NCI-H345 treated with DMSO at 0.1 percent for 48 hours (cell line): ENCODE results near the gene GATA6.
"Not testable (repeated sequence)": the region's sequence is repeated elsewhere in the genome, so short reads cannot be mapped to it uniquely, and the experiment has no call there.

Experiments
- DNase-seq: peaks from one replicate; lab custom pipeline; 2025; ENCODE audit not compliant: unreplicated experiment; lab: John Stamatoyannopoulos, UW

The GATA6 gene

DNA sequence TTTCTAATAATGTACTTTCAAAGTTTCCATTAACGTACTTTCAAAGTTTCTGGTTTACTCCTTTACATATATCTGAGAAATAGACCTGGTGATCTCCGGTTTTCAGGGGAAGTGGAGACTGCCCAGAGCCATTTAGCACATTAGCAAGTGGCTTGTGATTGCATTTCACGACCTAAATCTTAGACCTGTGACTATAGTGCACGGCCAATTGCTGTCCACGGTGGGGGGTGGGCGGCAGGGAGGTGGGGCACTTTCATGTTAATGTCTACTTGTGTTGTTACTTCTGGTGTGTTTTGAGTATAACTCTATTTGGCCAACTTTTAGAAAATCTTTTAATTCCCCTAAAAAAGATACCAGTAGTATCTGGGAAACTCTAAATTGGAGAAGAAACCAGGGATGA, 11.3 kb downstream of the GATA6 start:
- DNase-seq: no peak

DNA sequence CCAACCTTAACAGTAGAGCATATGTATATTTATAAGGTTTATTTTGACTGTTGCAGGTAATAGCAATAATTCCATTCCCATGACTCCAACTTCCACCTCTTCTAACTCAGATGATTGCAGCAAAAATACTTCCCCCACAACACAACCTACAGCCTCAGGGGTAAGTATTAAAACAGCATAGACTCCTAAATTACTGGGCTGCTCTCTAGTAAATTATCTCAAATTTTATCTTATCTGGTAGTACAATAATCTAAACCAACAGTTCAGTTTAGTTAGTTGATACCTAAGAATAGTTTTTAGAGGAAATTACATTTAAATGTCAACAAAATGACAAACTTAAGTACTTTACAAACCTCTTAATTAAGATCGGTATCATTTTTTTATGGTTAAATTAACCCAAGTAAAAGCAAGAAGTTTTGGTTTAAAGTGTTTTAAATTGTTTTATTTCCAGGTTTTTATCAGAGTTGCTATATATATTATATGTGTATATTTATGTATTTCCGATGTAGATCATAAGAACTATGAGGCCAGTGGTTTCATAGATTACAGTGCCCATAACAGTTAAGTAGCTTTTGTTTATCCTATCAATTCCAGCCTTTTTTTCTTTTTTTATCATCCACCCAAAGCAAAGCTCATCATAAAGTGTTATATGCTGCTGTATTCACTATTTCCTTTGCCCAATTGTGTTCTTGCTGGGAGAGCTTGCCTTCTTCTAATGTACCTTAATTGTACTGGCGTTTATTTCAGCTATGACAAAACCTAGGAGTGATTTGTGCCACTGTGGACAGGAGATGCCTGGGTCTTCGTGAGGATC, 13.7 kb downstream of the GATA6 start:
- no peak for DNase-seq

DNA sequence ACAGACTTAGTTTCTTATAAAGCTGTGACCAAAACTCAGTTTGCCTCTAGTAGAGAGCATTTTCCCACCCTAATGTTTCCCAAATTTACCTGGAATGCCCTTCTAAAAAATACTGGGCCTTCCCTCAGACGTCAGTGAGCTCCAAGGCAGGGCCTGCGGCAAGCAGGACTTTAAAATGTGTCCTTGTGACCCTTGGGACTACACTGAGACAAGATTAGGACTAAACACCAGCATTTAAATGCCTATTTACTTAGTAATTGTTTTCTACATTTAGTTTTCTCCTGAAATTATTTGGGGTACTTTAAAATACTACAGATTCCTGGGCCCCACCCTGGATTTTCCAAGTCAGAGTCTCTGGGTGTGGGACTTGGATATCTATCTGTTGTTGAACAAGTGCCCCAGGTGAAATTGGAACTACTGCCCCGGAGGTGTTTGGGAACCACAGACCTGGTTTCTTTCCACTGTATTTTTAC, 14.3 kb downstream of the GATA6 start:
- no peak for DNase-seq

DNA sequence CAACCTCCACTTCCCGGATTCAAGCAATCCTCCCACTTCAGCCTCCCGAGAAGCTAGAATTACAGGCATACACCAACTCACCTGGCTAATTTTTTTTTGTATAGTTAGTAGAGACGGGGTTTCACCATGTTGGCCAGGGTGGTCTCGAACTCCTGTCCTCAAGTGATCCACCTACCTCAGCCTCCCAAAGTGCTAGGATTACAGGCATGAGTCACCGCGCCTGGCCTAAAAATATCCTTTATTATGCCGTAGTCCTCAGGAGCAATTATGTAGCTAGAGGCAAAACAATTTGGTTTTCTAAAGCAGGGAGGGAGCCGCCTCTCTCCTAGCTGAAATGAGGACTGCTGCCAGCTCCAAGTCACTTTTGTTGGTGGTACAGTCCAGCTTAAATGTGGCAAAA, 15.2 kb downstream of the GATA6 start:
- DNase-seq: not testable (repeated sequence)

DNA sequence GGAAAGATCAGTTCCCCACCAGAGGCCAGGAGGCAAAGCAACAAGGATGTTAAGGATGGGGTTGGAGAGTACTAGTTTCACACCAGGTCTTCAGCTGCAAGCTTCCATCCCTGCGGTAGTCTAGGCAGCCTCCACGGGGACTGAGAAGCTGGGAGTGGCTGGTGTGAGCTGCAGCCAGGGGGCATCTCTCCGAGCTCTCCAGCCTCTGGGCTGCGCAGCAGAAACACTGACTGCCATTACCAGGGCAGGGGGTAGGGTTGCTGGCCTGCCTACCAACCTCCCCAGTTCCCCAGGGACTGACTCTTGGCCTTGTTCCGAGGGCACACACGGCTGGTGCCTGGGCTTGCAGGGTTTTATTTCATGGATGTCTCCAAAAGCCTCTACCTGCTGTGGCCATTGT, 15.9 kb downstream of the GATA6 start:
- no peak for DNase-seq

DNA sequence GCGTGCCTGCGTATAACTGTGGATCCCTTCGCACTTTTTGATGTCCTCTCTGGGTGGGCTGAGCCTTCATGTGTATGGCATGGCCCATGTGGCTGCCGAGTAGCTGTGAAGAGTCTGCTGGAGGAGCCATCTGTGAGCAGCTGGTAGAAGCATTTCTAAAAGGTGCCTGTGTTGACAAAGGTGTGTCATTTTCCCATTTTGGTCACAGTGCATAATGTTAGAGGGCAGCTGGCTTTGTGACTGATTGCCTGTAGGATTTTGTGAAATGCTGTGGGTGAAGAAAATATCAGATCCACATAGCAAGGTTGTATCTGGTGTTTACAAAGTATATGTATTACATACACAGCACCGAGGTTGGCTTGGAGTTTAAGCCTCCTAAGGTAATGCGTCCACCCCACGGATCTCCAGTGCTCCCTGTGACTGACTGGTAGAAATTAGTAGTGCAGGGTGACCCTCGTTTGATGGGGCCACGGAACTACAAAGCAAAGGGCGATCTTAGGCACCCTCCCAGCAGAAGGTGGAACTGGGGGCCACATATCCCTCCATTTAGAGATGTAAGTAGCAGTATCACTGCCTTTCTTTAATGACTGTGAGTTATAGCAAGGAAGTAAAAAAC, 16.5 kb downstream of the GATA6 start:
- no peak for DNase-seq

DNA sequence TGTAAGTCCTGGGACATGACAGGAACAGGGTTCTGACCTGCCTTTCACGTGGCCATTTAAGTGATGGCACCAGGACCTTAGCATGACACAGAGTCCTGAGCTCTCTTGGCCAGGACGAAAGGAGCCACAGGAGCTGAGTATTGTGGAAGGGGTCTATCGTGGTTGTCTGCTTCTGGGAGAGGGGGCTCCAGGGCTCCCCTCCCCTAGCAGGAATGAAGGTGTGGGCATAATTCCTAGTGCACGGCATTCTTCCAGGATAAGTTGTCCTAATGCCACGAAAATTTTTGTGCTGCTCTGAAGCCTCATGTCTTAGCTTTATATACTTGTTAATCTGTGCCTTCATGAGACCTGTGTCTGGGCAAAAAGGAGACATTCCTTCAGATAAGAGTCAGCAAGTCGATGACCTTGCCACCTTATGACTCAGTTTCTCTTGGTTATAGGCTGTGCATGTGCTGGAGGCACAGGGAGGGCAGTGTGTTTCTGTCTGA, 17.1 kb downstream of the GATA6 start:
- DNase-seq: no peak

DNA sequence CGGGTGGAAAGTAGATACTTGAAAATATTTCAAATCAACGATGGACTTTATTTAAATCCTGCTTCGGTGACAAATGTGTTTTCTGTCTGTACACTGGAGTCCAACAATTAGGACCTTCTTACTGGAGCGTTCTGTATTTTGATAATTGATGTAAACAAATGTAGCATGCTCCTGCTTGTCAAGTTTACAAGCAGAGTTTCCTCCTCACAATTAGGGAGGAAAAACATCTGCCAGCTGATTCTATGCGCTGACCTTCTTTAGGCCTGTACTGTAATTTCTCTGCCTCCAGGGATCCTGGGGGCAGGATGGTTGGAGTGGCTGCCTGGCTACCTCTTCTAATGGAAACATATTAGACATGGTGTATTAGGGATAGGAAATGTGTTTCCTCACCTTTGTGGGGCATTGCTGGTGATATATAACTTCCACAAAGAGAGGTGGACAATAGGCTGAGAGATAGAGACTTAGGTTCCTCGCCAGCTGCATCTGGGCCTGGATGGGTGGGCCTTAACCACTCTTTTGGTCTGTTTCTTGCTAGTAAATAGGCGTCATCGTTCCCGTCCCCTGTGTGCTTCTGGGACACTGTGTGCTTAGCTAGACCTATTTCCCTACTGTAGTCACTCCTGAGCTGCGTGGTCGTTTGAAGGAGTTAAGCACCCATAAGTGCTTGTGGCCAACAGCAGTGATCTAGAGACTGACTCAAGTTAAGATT, 19.3 kb downstream of the GATA6 start:
- no peak for DNase-seq

DNA sequence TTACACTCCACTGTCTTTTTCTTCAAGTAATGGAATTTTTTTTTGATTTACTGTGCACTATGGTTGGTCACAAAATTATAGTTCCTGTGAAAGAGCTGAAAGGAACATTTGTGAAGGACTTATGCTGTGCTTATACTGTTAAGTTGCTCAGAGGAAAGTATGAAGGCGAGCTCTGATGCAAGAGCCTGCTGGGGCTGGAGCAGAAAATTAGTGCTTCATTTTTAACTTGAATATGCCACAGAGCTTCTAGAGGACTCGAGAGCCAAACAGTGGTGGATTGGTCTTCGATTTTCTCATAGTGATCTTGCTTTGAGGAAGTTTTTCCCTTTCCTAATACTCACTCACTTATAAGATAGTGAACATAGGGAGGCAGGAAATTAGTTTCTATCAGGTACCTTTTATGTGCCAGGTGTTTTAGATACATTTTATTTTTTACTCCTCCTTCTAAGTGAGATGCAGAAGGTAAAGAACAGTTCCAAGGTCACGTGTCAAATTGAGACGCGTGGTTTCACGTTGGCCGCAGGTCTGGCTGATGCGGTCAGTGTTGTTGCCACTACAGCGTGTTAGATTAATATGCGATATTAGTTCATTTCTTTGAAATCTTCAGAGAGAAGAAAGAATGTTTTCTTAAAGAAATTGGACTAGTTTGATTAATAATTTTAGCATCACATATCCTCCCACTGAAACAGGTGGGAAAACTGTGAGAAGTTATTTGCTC, 20.2 kb downstream of the GATA6 start:
- DNase-seq: no peak

DNA sequence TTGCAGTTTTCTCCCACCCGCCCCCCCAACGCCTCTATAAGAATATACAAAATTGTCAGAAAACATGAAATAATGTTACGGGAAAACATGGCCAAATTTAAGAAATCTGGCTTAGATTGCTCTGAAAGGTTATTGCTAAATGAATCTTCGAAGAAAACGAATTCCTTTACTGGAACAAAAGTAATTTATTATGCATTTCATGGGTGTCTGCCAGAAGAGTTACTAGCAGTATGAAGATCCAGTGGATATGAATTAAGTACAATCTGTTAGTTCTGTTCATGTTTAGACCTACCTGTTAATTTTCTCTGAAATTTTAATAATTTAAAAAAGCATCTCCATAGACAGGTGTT, 21.9 kb downstream of the GATA6 start:
- DNase-seq: no peak

DNA sequence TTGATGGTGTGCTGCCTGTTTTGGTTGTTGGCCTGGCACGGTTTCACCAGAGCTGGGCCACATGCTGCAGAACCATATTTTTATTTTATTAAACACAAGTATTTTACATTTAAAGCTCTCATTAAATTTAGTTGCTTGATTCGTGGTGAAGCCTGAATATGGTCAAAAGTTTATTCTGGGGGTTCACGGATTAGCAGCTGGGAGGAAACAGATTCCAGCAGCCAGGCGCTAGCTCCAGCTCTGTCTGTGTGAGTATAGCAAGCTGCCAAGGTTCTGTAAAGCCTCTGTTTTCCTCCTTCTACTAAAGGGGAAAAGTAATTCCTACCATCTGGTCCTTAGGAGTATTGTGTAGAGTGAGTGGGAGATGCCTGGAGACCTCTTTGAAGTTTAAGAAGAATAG, 22.5 kb downstream of the GATA6 start:
- DNase-seq: no peak

DNA sequence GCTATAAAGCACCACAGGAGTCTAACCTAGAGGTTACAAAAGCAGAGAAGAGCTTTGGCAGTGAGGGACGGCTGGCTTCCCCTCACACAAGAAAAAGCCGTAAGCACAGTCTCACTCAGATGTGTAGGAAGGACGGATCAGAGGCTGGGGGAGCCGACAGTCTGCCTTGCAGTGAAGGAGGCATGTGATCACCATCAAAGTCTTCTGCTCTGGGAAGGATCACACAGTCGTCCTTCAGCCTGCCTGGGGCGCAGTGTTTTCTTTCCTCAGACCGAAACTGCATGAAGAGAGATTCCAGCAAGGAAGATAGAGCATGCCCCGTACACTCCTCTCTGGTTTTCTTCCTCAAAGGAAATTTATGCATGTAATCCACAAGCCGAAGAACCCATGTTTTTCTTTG, 24.1 kb downstream of the GATA6 start:
- DNase-seq: no peak

DNA sequence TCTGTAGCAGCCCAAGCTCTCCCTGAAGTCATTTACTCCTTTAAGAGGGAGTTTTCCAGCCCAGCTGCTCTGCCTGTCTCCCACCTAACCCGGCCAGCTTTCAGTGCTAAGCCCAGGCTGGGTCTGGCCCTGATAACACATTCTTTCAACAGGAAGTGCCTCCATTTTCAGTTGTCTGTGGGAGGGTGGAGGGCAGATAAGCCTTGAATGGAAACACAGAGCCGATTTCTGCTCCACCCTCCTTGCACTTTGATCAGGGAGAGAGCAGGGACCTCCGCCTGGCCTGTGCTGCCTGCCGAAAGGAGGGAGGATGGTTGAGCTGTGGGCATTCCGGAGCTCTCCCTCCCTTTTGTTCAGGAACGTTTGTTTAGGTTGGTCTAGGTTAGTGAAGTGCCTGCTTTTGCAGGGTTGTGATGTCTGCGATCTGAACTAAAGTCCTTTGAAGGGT, 24.8 kb downstream of the GATA6 start:
- DNase-seq: no peak

DNA sequence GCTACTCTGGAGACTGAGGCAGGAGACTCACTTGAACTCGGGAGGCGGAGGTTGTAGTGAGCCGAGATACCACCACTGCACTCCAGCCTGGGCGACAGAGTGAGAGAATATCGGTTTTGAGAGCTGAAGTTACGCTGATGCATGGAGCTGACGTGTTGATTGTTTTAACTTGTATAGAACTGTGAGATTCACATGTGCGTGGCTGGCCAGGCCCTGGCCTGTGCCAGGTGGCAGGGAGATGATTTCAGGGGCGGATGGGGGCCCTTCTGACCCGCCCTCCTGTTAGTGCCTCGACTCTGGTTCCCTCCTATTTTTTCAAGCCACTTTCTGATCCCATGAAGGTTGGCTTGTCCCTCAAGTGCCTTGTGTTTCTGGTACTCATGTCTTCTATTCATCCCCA, 25.7 kb downstream of the GATA6 start:
- no peak for DNase-seq

DNA sequence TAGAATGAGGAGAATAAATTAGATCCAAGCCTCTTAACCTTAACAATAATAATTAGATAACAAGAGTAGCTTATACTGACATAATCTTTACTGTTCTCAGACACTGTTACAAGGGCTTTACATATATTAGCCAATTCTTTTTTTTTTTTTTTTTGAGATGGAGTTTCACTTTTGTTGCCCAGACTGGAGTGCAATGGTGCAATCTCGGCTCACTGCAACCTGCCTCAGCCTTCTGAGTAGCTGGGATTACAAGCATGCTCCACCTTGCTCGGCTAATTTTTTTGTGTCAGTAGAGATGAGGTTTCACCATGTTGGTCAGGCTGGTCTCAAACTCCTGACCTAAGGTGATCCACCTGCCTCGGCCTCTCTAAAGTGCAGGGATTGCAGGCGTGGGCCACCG, 27.6 kb downstream of the GATA6 start:
- DNase-seq: not testable (repeated sequence)

DNA sequence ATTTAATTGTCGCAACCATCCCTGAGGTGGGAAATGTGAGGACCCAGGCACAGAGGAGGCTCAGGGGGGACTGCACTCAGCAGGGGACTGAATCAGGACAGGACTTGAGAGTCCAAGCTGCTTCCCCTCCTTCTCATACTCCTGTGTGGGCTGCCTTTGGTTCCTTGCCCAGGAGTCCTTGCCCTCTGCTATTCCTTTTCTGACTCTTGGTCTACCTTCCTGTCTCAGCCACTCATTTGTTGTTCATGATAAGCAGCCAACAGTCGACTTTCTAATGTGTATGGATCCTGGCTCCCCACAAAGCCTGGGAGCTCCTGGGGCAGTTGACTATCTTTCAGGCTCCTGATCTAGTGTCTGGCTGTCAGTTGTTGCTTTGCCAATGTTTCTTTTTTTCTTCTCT, 28.3 kb downstream of the GATA6 start:
- no peak for DNase-seq

DNA sequence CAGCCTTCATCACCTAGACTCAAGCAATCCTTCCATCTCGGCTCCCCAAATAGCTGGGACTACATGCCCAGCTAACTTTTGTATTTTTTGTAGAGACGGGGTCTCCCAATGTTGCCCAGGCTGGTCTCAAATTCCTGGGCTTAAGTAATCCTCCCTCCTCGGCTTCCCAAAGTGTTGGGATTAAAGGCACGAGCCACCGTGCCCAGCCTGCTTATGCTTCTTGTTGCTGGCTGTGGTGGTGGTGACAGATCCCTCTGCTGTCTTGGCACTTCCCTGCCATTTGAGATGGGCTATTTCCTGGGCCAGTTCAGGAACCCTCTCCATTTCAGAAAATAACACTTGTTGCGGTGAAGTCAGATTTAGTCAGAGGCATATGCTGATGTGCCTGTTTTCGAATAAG, 28.8 kb downstream of the GATA6 start:
- DNase-seq: no peak

DNA sequence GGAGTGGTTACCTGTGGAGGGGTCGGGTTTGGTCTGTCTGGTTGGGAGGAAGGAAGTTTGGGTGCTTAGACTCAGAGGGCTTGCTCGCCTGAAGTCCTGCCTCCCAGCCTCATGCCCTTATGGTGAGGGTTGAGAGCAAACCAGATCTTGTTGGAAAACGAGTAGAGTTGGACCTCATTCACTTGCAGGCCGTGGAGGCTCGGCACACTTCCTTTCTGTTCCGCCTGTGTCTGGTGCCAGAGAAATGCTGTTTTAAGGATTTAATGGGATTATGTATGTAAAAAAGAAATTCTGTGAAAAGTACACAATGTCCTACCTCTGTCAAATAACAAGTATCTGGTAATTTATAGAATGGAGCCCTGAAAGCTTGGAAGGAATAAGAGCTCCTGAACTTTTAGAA, 29.6 kb downstream of the GATA6 start:
- no peak for DNase-seq

DNA sequence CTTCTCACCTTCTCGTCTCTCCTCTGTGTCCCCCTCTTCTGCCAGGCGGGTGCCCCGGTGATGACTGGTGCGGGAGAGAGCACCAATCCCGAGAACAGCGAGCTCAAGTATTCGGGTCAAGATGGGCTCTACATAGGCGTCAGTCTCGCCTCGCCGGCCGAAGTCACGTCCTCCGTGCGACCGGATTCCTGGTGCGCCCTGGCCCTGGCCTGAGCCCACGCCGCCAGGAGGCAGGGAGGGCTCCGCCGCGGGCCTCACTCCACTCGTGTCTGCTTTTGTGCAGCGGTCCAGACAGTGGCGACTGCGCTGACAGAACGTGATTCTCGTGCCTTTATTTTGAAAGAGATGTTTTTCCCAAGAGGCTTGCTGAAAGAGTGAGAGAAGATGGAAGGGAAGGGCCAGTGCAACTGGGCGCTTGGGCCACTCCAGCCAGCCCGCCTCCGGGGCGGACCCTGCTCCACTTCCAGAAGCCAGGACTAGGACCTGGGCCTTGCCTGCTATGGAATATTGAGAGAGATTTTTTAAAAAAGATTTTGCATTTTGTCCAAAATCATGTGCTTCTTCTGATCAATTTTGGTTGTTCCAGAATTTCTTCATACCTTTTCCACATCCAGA, 31.3 kb downstream of the GATA6 start:
- no peak for DNase-seq

DNA sequence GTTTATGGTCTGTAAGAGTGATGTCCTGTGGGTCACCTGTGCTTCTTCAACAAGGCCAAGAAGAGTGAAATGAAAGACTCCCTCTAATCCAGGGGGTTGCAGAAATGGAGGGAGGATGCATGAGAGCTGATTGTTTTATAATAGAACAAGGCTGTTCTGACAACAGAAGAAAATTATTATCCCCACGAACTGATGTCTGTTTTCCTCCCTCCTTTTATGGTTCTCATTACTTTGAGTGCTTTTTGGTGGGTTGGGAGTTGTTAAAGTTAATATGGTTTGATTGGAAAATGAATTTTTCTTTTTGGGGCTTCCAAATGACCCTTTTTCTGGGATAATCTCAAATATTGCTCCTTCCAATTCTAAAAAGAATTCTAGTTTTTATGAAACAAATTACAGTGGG, 33.6 kb downstream of the GATA6 start:
- no peak for DNase-seq
